Endometrial microvascular endothelial cells (primary cell): ENCODE measurements around the gene RNF38. TPM values are rescaled to one million over a fixed set of nuclear protein-coding genes. Genes with fewer than 3 reads are reported as not detected.
"Not testable (repeated sequence)": the region's sequence is repeated elsewhere in the genome, so short reads cannot be mapped to it uniquely, and the experiment has no call there.

Experiments
- in situ Hi-C: cut with HindIII; loops from 2 replicates; pipeline ENCODE4 v1.10.0; 2017; ENCODE audit warnings: low sequenced_read_pairs, low pct_unique_long_range_greater_than_20kb; ENCODE audit errors: inconsistent ontology term
- total RNA-seq: library from RNA; depleted of rRNA; stranded (reverse); fragments of >200 nt; gene quantifications from one replicate; pipeline ENCODE4 v1.2.3, GENCODE V29; 2015; ENCODE audit errors: inconsistent ontology term

Gene RNF38
- total RNA-seq: 19.7 TPM

GRCh38 chr9:36399980-36400331, at the start of gene RNF38:
Gene RNF38, minus strand, starts transcription at chr9:36400269. Its CDS starts 161 bp downstream, at chr9:36400108.
- in situ Hi-C loops: no loop called here

GRCh38 chr9:36448555-36448954, 48.5 kb upstream of the RNF38 start:
- in situ Hi-C loops: not testable (repeated sequence)

- in situ Hi-C loops: no loop called here
Measured at GRCh38 chr9:36448017-36448416, 47.9 kb upstream of the RNF38 start.

DNA sequence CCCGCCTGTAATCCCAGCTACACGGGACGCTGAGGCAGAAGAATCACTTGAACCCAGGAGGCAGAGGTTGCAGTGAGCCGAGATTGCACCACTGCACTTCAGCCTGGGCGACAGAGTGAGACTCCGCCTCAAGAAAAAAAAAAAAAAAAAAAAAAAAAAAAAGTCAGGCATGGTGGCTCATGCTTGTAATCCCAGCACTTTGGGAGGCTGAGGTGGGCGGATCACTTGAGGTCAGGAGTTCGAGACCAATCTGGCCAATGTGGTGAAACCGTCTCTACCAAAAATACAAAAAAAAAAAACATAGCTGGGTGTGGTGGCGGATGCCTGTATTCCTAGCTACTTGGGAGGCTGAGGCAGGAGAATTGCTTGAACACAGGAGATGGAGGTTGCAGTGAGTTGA, 46.6 kb upstream of the RNF38 start:
- in situ Hi-C loops: not testable (repeated sequence)

DNA sequence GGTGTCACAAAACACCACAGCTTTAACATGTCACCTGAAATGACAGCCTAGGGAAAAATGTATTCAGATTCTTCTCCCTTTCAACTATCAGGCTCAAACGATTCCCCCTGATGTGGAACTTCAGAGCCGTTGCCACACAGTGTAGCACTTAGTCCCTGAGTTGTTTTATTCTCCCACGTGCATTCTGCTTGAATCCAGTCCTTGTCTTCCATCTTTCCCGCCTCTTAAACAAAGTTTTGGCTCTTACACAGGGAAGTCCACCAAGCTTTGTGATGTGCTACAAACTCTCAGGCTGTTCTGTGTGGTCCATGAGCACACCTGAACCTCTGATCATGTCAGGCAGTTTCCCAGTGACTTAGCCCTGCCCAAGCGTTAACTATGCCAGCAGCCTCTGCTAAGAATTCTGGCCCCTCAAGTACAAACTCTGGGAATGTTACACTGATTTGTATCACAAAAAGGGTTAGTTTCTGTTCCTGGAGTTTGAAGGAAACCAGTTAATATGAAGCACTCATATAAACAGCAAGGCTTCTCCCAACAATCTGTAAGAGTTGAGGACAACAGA, 45.8 kb upstream of the RNF38 start:
- in situ Hi-C loops: no loop called here

DNA sequence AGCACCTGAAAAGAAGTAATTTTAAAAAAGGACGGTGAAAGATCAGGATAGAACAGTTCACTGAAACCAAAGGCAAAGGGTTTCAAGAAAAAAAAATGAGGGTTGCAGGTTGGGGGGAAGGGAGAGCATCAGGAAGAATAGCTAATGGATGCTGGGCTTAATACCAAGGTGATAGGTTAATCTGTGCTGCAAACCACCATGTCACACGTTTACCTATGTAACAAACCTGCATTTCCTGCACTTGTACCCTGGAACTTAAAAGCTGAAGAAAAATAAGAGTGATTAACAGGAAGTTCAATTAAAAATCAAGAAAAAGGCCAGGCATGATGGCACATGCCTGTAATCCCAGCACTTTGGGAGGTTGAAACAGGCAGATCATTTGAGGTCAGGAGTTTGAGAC, 44.1 kb upstream of the RNF38 start:
- in situ Hi-C loops: no loop called here

- in situ Hi-C loops: no loop called here
Measured at GRCh38 chr9:36443581-36443980, 43.5 kb upstream of the RNF38 start.

DNA sequence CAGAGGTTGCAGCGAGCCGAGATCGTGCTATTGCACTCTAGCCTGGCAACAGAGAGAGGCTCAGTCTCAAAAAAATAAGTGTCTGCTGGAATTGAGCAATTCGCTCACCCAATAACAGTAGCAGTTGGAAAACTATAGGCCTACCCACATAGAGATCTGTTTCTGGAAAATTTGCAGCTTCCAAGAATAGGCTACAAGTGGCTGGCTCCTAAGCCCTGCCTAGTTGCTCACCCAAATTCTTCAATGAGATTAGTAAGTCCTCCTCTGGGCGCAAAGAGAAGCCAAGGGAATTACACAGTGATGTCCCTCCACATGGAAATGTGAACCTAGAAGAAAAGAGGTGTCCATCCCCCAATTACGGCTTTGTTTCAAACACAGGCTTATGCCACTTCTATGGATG, 42.6 kb upstream of the RNF38 start:
- in situ Hi-C loops: no loop called here

GRCh38 chr9:36441966-36442365, 41.9 kb upstream of the RNF38 start:
- in situ Hi-C loops: no loop called here

- in situ Hi-C loops: no loop called here
Measured at GRCh38 chr9:36438536-36439236, 38.6 kb upstream of the RNF38 start.

DNA sequence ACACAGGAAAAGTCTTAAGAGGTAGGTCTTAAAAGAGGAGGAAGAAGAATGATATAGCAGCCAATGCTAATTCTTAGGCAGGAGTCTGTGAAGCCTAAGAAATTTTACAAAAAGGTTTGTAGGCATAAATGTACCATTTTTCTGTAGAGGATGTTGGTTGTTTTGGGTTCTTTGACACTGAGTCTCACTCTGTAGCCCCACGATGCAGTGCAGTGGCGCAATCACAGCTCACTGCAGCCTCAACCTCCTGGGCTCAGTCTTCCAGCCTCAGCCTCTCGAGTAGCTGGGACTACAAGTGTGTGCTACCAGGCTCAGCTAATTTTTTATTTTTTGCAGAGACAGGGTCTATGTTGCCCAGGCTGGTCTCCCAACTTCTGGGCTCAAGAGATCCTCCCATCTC, 37.7 kb upstream of the RNF38 start:
- in situ Hi-C loops: no loop called here

DNA sequence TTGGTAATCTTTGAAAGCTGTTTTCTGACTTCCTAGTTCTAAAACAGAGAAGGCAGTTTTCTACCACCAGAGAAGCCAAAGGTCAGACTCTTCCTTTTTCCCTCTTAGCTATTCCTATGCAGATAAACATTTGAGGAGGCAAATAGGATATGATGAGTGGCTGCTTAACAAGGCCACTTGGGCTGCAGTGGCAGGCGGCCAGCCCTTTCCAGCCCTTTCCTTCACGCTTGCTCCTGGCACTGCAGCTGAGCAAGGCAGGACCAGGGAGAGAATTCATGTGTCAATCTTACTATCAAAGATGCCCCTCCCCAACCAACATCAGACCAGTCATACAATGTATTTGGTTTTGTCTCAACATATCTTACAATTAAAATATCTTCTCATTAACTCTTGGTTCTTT, 36.8 kb upstream of the RNF38 start:
- in situ Hi-C loops: no loop called here

DNA sequence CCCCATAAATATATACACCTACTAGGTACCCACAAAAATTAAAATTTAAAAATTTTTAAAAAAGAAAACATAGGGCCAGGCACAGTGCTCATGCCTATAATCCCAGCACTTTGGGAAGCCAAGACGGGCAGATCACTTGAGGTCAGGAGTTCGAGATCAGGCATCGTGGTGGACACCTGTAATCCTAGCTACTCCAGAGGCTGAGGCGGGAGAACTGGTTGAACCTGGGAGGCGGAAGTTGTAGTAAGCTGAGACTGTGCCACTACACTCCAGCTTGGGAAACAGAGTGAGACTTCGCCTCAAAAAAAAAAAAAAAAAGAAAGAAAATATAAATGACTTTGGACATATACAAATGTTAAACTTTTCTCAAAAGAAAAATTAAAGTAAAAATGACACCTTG, 33.3 kb upstream of the RNF38 start:
- in situ Hi-C loops: no loop called here

GRCh38 chr9:36431078-36431477, 31.0 kb upstream of the RNF38 start:
- in situ Hi-C loops: no loop called here

GRCh38 chr9:36426945-36427344, 26.9 kb upstream of the RNF38 start:
- in situ Hi-C loops: no loop called here

GRCh38 chr9:36426348-36426747, 26.3 kb upstream of the RNF38 start:
- in situ Hi-C loops: no loop called here

- in situ Hi-C loops: no loop called here
Measured at GRCh38 chr9:36424289-36425055, 24.4 kb upstream of the RNF38 start.

DNA sequence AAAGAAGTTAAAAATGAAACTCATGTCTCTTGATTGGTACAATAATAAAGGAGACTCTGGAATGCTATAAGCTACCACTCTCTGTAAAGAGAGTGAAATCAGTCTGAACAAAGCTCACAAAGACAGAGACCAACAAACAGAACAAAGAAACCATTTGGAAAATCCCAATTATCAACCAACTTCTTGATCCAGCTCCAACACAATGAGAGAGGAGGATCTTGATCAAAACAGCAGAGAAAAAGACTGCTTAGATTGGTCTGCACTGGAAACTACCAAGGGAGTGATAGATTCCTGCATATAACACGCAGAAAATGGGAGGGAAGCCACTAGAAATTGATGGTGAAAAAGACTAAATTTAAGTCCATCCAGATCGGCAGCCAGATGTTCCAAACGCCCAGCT, 23.1 kb upstream of the RNF38 start:
- in situ Hi-C loops: no loop called here

DNA sequence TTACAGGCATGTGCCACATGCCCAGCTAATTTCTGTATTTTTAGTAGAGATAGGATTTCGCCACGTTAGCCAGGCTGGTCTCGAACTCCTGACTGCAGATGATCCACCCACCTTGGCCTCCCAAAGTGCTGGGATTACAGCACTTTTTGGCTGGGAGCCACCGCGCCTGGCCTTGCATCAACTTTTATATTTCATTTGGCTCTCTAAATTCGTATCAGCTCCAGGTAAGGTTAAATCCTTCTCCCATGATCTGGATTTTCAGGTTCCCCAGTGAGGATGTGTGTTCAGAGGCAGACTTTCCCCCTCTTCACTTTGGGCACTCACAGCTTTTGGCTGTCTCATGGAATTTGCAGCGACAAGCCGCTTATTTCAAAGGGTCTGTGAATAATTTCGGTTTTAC, 16.8 kb upstream of the RNF38 start:
- in situ Hi-C loops: no loop called here

GRCh38 chr9:36415822-36416525, 15.9 kb upstream of the RNF38 start:
- in situ Hi-C loops: no loop called here
